ENCODE results near the gene SLC44A5. TPM values are rescaled to one million over a fixed set of nuclear protein-coding genes. Genes with fewer than 3 reads are reported as not detected.

The SLC44A5 gene
- total RNA-seq, 1 experiment from 2014 or later = 0.80 TPM

DNA sequence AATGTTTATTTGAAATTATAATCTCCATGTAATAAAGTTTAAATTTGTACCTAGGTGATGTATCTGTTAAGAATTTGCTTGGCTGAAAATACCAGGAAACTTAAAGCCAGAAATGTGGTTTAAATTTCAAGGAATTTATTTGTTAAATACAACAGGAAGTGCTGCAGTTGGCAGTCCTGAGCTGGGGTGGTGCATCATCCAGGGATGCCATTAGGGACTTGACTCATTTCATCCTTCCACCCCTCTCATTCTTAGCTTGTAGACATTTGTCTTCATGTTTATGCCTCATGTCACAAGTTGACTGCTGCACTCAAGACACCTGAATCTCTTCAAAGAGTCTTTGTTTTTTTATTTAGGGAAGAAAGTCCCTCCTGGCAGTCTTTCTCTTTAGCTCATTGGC is 300.8 kb downstream of the SLC44A5 start:
- Histone ChIP-seq H3K27me3 (replicated peaks; ENCODE audit: insufficient read depth, low read depth, low read length, poor library complexity) (no peaks in the 10 kb centered on the region), H3K9me3 (ENCODE audit: low read depth, low read length, poor library complexity, severe bottlenecking) (no peaks in the 10 kb centered on the region), H3K27ac (ENCODE audit: low read depth, low read length, poor library complexity, severe bottlenecking) (no peak overlapping the region), H3K36me3 (ENCODE audit: insufficient read depth, low read length, poor library complexity, severe bottlenecking) (no peaks in the 10 kb centered on the region), H3K4me1 (ENCODE audit: insufficient read depth, low read length, poor library complexity, severe bottlenecking) (no peaks in the 10 kb centered on the region), H3K4me3 (ENCODE audit: low read depth, low read length, poor library complexity, severe bottlenecking) (no peak overlapping the region)
- intact Hi-C loops (cut with micrococcal nuclease; ENCODE audit: unreplicated experiment) = no loop called here
- TF ChIP-seq EZH2 (IDR thresholded peaks at IDR 0.05; ENCODE audit: borderline replicate concordance, low read depth, low read length, poor library complexity, severe bottlenecking) (no peak), CTCF (conservative IDR thresholded peaks at IDR 0.05; ENCODE audit: low read depth, low read length) (no peak)
- ChIA-PET CTCF (no interaction called here), POLR2A (ENCODE audit: low non-redundant PET) (no interaction called here)
- peak; percentile 15 for DNase-seq (ENCODE audit: low spot score)
- no TSS peak for BruUV-seq (replicated peaks)

GRCh38 chr1:75308365-75308764 is 302.5 kb downstream of the SLC44A5 start:
- Histone ChIP-seq H3K4me1 (ENCODE audit: insufficient read depth, low read length, poor library complexity, severe bottlenecking) (no peaks in the 10 kb centered on the region), H3K9me3 (ENCODE audit: low read depth, low read length, poor library complexity, severe bottlenecking) (no peaks in the 10 kb centered on the region), H3K27me3 (replicated peaks; ENCODE audit: insufficient read depth, low read depth, low read length, poor library complexity) (no peaks in the 10 kb centered on the region), H3K4me3 (ENCODE audit: low read depth, low read length, poor library complexity, severe bottlenecking) (no peak overlapping the region), H3K27ac (ENCODE audit: low read depth, low read length, poor library complexity, severe bottlenecking) (no peak overlapping the region), H3K36me3 (ENCODE audit: insufficient read depth, low read length, poor library complexity, severe bottlenecking) (no peaks in the 10 kb centered on the region)
- CTCF ChIA-PET = no interaction called here
- no peak for DNase-seq (ENCODE audit: low spot score)
- intact Hi-C loops (cut with micrococcal nuclease; ENCODE audit: unreplicated experiment) = no loop called here
- POLR2A ChIA-PET (ENCODE audit: low non-redundant PET) = no interaction called here
- BruUV-seq (replicated peaks) = no TSS peak
- no peak for TF ChIP-seq EZH2 (IDR thresholded peaks at IDR 0.05; ENCODE audit: borderline replicate concordance, low read depth, low read length, poor library complexity, severe bottlenecking)
- no peak for TF ChIP-seq CTCF (conservative IDR thresholded peaks at IDR 0.05; ENCODE audit: low read depth, low read length)

GRCh38 chr1:75305061-75305460 is 305.9 kb downstream of the SLC44A5 start:
- no peak overlapping the region for H3K27ac ChIP-seq (ENCODE audit: low read depth, low read length, poor library complexity, severe bottlenecking)
- no peaks in the 10 kb centered on the region for H3K9me3 ChIP-seq (ENCODE audit: low read depth, low read length, poor library complexity, severe bottlenecking)
- BruUV-seq (replicated peaks) = no TSS peak
- TF ChIP-seq EZH2 (IDR thresholded peaks at IDR 0.05; ENCODE audit: borderline replicate concordance, low read depth, low read length, poor library complexity, severe bottlenecking) = no peak
- no peak for TF ChIP-seq CTCF (conservative IDR thresholded peaks at IDR 0.05; ENCODE audit: low read depth, low read length)
- CTCF ChIA-PET = no interaction called here
- intact Hi-C loops (cut with micrococcal nuclease; ENCODE audit: unreplicated experiment) = no loop called here
- DNase-seq (ENCODE audit: low spot score) = no peak
- H3K4me3 ChIP-seq (ENCODE audit: low read depth, low read length, poor library complexity, severe bottlenecking) = no peak overlapping the region
- no peaks in the 10 kb centered on the region for H3K27me3 ChIP-seq (replicated peaks; ENCODE audit: insufficient read depth, low read depth, low read length, poor library complexity)
- no peaks in the 10 kb centered on the region for H3K36me3 ChIP-seq (ENCODE audit: insufficient read depth, low read length, poor library complexity, severe bottlenecking)
- POLR2A ChIA-PET (ENCODE audit: low non-redundant PET) = no interaction called here
- no peaks in the 10 kb centered on the region for H3K4me1 ChIP-seq (ENCODE audit: insufficient read depth, low read length, poor library complexity, severe bottlenecking)
